Measurements from ENCODE around the gene FBLN1.

The FBLN1 gene

GRCh38 chr22:45499746-45500145, 2.9 kb upstream of the FBLN1 start:
- Mint-ChIP-seq H3K27ac (ENCODE audit: low read depth) (no peak overlapping the region), H3K9me3 (no peaks in the 10 kb centered on the region), H3K4me3 (no peak overlapping the region), H3K36me3 (ENCODE audit: insufficient read depth) (peaks cover 2% of the 10 kb centered on the region), H3K4me1 (no peaks in the 10 kb centered on the region), H3K27me3 (peaks cover 54% of the 10 kb centered on the region)
- DNase-seq (ENCODE audit: low spot score in 2 of 2) (no peak), ATAC-seq (replicated peaks; ENCODE audit: extremely low read depth, poor library complexity, severe bottlenecking) (no peak)

- DNase-seq (ENCODE audit: low spot score in 2 of 2) (no peak), ATAC-seq (replicated peaks; ENCODE audit: extremely low read depth, poor library complexity, severe bottlenecking) (no peak)
- Mint-ChIP-seq H3K36me3 (ENCODE audit: insufficient read depth) (peaks cover 2% of the 10 kb centered on the region), H3K4me3 (no peak overlapping the region), H3K27ac (ENCODE audit: low read depth) (no peak overlapping the region), H3K27me3 (peaks cover 68% of the 10 kb centered on the region), H3K4me1 (no peaks in the 10 kb centered on the region), H3K9me3 (no peaks in the 10 kb centered on the region)
These were observed 550 bp downstream of the FBLN1 start for GRCh38 chr22:45503050-45503815.

GRCh38 chr22:45503816-45504372, 1.2 kb downstream of the FBLN1 start:
- H3K4me3 Mint-ChIP-seq: no peak overlapping the region
- no peak for DNase-seq (ENCODE audit: low spot score in 2 of 2)
- H3K27ac Mint-ChIP-seq (ENCODE audit: low read depth): no peak overlapping the region
- H3K36me3 Mint-ChIP-seq (ENCODE audit: insufficient read depth): peaks cover 2% of the 10 kb centered on the region
- no peaks in the 10 kb centered on the region for H3K9me3 Mint-ChIP-seq
- peaks cover 69% of the 10 kb centered on the region for H3K27me3 Mint-ChIP-seq
- no peaks in the 10 kb centered on the region for H3K4me1 Mint-ChIP-seq
- ATAC-seq (replicated peaks; ENCODE audit: extremely low read depth, poor library complexity, severe bottlenecking): no peak

GRCh38 chr22:45504373-45505341, 2.0 kb downstream of the FBLN1 start:
- no peaks in the 10 kb centered on the region for H3K4me1 Mint-ChIP-seq
- H3K27ac Mint-ChIP-seq (ENCODE audit: low read depth): no peak overlapping the region
- ATAC-seq (replicated peaks; ENCODE audit: extremely low read depth, poor library complexity, severe bottlenecking): no peak
- peaks cover 2% of the 10 kb centered on the region for H3K36me3 Mint-ChIP-seq (ENCODE audit: insufficient read depth)
- H3K9me3 Mint-ChIP-seq: no peaks in the 10 kb centered on the region
- peaks cover 76% of the 10 kb centered on the region for H3K27me3 Mint-ChIP-seq
- no peak overlapping the region for H3K4me3 Mint-ChIP-seq
- DNase-seq (ENCODE audit: low spot score in 2 of 2): no peak

- Mint-ChIP-seq H3K36me3 (ENCODE audit: insufficient read depth) (no peaks in the 10 kb centered on the region), H3K27ac (ENCODE audit: low read depth) (no peak overlapping the region), H3K27me3 (peaks cover 73% of the 10 kb centered on the region), H3K4me1 (no peaks in the 10 kb centered on the region), H3K4me3 (no peak overlapping the region), H3K9me3 (no peaks in the 10 kb centered on the region)
- DNase-seq (ENCODE audit: low spot score in 2 of 2) (no peak), ATAC-seq (replicated peaks; ENCODE audit: extremely low read depth, poor library complexity, severe bottlenecking) (no peak)
These were observed 3.5 kb downstream of the FBLN1 start for GRCh38 chr22:45505991-45506747.

GRCh38 chr22:45506816-45507360, 4.2 kb downstream of the FBLN1 start:
- Mint-ChIP-seq H3K9me3 (no peaks in the 10 kb centered on the region), H3K36me3 (ENCODE audit: insufficient read depth) (no peaks in the 10 kb centered on the region), H3K4me3 (no peak overlapping the region), H3K27ac (ENCODE audit: low read depth) (no peak overlapping the region), H3K4me1 (no peaks in the 10 kb centered on the region), H3K27me3 (peaks cover 66% of the 10 kb centered on the region)
- DNase-seq (ENCODE audit: low spot score in 2 of 2): no peak
- no peak for ATAC-seq (replicated peaks; ENCODE audit: extremely low read depth, poor library complexity, severe bottlenecking)

GRCh38 chr22:45507798-45508197, 5.1 kb downstream of the FBLN1 start:
- Mint-ChIP-seq H3K36me3 (ENCODE audit: insufficient read depth) (no peaks in the 10 kb centered on the region), H3K27me3 (peaks cover 64% of the 10 kb centered on the region), H3K27ac (ENCODE audit: low read depth) (no peak overlapping the region), H3K4me1 (no peaks in the 10 kb centered on the region), H3K9me3 (no peaks in the 10 kb centered on the region), H3K4me3 (no peak overlapping the region)
- DNase-seq (ENCODE audit: low spot score in 2 of 2) (no peak), ATAC-seq (replicated peaks; ENCODE audit: extremely low read depth, poor library complexity, severe bottlenecking) (no peak)

GRCh38 chr22:45508814-45509213, 6.1 kb downstream of the FBLN1 start:
- H3K4me3 Mint-ChIP-seq: no peak overlapping the region
- ATAC-seq (replicated peaks; ENCODE audit: extremely low read depth, poor library complexity, severe bottlenecking) (no peak), DNase-seq (ENCODE audit: low spot score in 2 of 2) (no peak)
- H3K36me3 Mint-ChIP-seq (ENCODE audit: insufficient read depth): no peaks in the 10 kb centered on the region
- no peak overlapping the region for H3K27ac Mint-ChIP-seq (ENCODE audit: low read depth)
- peaks cover 62% of the 10 kb centered on the region for H3K27me3 Mint-ChIP-seq
- H3K9me3 Mint-ChIP-seq: no peaks in the 10 kb centered on the region
- no peaks in the 10 kb centered on the region for H3K4me1 Mint-ChIP-seq

- Mint-ChIP-seq H3K27me3 (peaks cover 63% of the 10 kb centered on the region), H3K9me3 (no peaks in the 10 kb centered on the region), H3K36me3 (ENCODE audit: insufficient read depth) (peaks cover 1% of the 10 kb centered on the region), H3K27ac (ENCODE audit: low read depth) (no peak overlapping the region), H3K4me1 (no peaks in the 10 kb centered on the region), H3K4me3 (no peak overlapping the region)
- ATAC-seq (replicated peaks; ENCODE audit: extremely low read depth, poor library complexity, severe bottlenecking): no peak
- no peak for DNase-seq (ENCODE audit: low spot score in 2 of 2)
These were observed 7.9 kb downstream of the FBLN1 start for GRCh38 chr22:45510376-45511232.

GRCh38 chr22:45511847-45512261, 9.2 kb downstream of the FBLN1 start:
- Mint-ChIP-seq H3K4me1 (no peaks in the 10 kb centered on the region), H3K27ac (ENCODE audit: low read depth) (no peak overlapping the region), H3K9me3 (no peaks in the 10 kb centered on the region), H3K27me3 (peaks cover 65% of the 10 kb centered on the region), H3K36me3 (ENCODE audit: insufficient read depth) (peaks cover 1% of the 10 kb centered on the region), H3K4me3 (no peak overlapping the region)
- DNase-seq (ENCODE audit: low spot score in 2 of 2): no peak
- ATAC-seq (replicated peaks; ENCODE audit: extremely low read depth, poor library complexity, severe bottlenecking): no peak

GRCh38 chr22:45512363-45512762, 9.7 kb downstream of the FBLN1 start:
- Mint-ChIP-seq H3K9me3 (no peaks in the 10 kb centered on the region), H3K36me3 (ENCODE audit: insufficient read depth) (peaks cover 1% of the 10 kb centered on the region), H3K27me3 (peaks cover 63% of the 10 kb centered on the region)

More at GRCh38 chr22:45512363-45512762, 9.7 kb downstream of the FBLN1 start:
- ATAC-seq (replicated peaks; ENCODE audit: extremely low read depth, poor library complexity, severe bottlenecking) (no peak), DNase-seq (ENCODE audit: low spot score in 2 of 2) (no peak)
- no peaks in the 10 kb centered on the region for H3K4me1 Mint-ChIP-seq
- H3K27ac Mint-ChIP-seq (ENCODE audit: low read depth): no peak overlapping the region
- no peak overlapping the region for H3K4me3 Mint-ChIP-seq

Measured in central memory CD8-positive, alpha-beta T cell (primary cell).